ENCODE results near the gene PIN1. TPM values are rescaled to one million over a fixed set of nuclear protein-coding genes. Genes with fewer than 3 reads are reported as not detected.
A peak's percentile ranks its signal among the peaks of the same experiment; 100 is the strongest.
"Not testable (repeated sequence)": the region's sequence is repeated elsewhere in the genome, so short reads cannot be mapped to it uniquely, and the experiment has no call there.

PIN1 gene
- total and polyA plus RNA-seq, 5 donors from 2014 or later, result 72.0 to 135 (median 101) TPM

- Mint-ChIP-seq H3K4me3 (peak overlapping the region in 3 of 4 donors; percentile 91 to 95 (median 92)), H3K36me3 (peaks cover 13% of the 10 kb centered on the region), H3K27ac (peak overlapping the region in 2 of 3 donors; percentile 20 to 93), H3K4me1 (peaks cover 10 to 39% (median 20%) of the 10 kb centered on the region in 4 donors)
- Histone ChIP-seq H3K4me1 (ENCODE audit: control insufficient read depth, insufficient read depth, low read length, poor library complexity, severe bottlenecking) (peaks cover 16% of the 10 kb centered on the region), H3K4me3 (ENCODE audit: low read depth, low read length) (peak overlapping the region; percentile 66), H3K27ac (ENCODE audit: insufficient read depth, low read length, poor library complexity, severe bottlenecking) (peak overlapping the region; percentile 99)
- not testable (repeated sequence) for H3K9me3 Mint-ChIP-seq; ATAC-seq (ENCODE audit: low read depth in 2 of 2); H3K9me3 ChIP-seq (ENCODE audit: control insufficient read depth in 2 of 2, low read length in 2 of 2); DNase-seq; H3K27me3 Mint-ChIP-seq; H3K27me3 ChIP-seq (ENCODE audit: control insufficient read depth, insufficient read depth, low read length); H3K36me3 ChIP-seq (ENCODE audit: control insufficient read depth, insufficient read depth, low read length)
Observed at GRCh38 chr19:9820034-9820433, 15.1 kb upstream of the PIN1 start.

GRCh38 chr19:9823816-9824215 is 11.3 kb upstream of the PIN1 start:
- DNase-seq (no peak), ATAC-seq (ENCODE audit: low read depth in 2 of 2) (no peak)
- Histone ChIP-seq H3K9me3 (ENCODE audit: control insufficient read depth in 2 of 2, low read length in 2 of 2) (no peaks in the 10 kb centered on the region), H3K27me3 (ENCODE audit: control insufficient read depth, insufficient read depth, low read length) (no peaks in the 10 kb centered on the region), H3K4me1 (ENCODE audit: control insufficient read depth, insufficient read depth, low read length, poor library complexity, severe bottlenecking) (peaks cover 28% of the 10 kb centered on the region), H3K4me3 (ENCODE audit: low read depth, low read length) (no peak overlapping the region), H3K27ac (ENCODE audit: insufficient read depth, low read length, poor library complexity, severe bottlenecking) (no peak overlapping the region), H3K36me3 (ENCODE audit: control insufficient read depth, insufficient read depth, low read length) (no peaks in the 10 kb centered on the region)
- peaks cover 6 to 42% (median 22%) of the 10 kb centered on the region in 4 donors for H3K4me1 Mint-ChIP-seq
- peak overlapping the region in 1 of 3 donors; percentile 41 for H3K27ac Mint-ChIP-seq
- peaks cover 5% of the 10 kb centered on the region for H3K27me3 Mint-ChIP-seq
- no peaks in the 10 kb centered on the region for H3K9me3 Mint-ChIP-seq
- H3K36me3 Mint-ChIP-seq, result peaks cover 9% of the 10 kb centered on the region
- H3K4me3 Mint-ChIP-seq, result peak overlapping the region in 1 of 4 donors; percentile 85

GRCh38 chr19:9827289-9828238 is 7.6 kb upstream of the PIN1 start, which contains the start of gene UBL5:
UBL5 (plus strand) TSS chr19:9827918; CDS start chr19:9828338, 420 bp downstream.
- Mint-ChIP-seq H3K36me3 (peaks cover 9% of the 10 kb centered on the region), H3K4me1 (peaks cover 6 to 38% (median 24%) of the 10 kb centered on the region in 4 donors), H3K27ac (peak within 1 kb of the TSS; percentile 91 to 100 (median 100)), H3K4me3 (peak within 1 kb of the TSS; percentile 97 to 100 (median 99)), H3K9me3 (no peaks in the 10 kb centered on the region), H3K27me3 (peaks cover 5% of the 10 kb centered on the region)
- Histone ChIP-seq H3K9me3 (ENCODE audit: control insufficient read depth in 2 of 2, low read length in 2 of 2) (no peaks in the 10 kb centered on the region), H3K27me3 (ENCODE audit: control insufficient read depth, insufficient read depth, low read length) (no peaks in the 10 kb centered on the region), H3K4me3 (ENCODE audit: low read depth, low read length) (peak within 1 kb of the TSS; percentile 85), H3K36me3 (ENCODE audit: control insufficient read depth, insufficient read depth, low read length) (peaks cover 9% of the 10 kb centered on the region), H3K27ac (ENCODE audit: insufficient read depth, low read length, poor library complexity, severe bottlenecking) (peak within 1 kb of the TSS; percentile 76), H3K4me1 (ENCODE audit: control insufficient read depth, insufficient read depth, low read length, poor library complexity, severe bottlenecking) (peaks cover 27% of the 10 kb centered on the region)
- ATAC-seq (ENCODE audit: low read depth in 2 of 2) (peak; percentile 96 to 98), DNase-seq (peak; percentile 87 to 95 (median 89))

- no peak overlapping the region for H3K27ac ChIP-seq (ENCODE audit: insufficient read depth, low read length, poor library complexity, severe bottlenecking)
- Mint-ChIP-seq H3K36me3 (peaks cover 7% of the 10 kb centered on the region), H3K4me3 (peak overlapping the region; percentile 97 to 100 (median 99)), H3K27ac (peak overlapping the region; percentile 9 to 100 (median 91)), H3K9me3 (no peaks in the 10 kb centered on the region), H3K4me1 (peaks cover 6 to 35% (median 24%) of the 10 kb centered on the region in 4 donors), H3K27me3 (peaks cover 5% of the 10 kb centered on the region)
- H3K36me3 ChIP-seq (ENCODE audit: control insufficient read depth, insufficient read depth, low read length), result peaks cover 9% of the 10 kb centered on the region
- no peak for ATAC-seq (ENCODE audit: low read depth in 2 of 2)
- DNase-seq, result no peak
- H3K4me1 ChIP-seq (ENCODE audit: control insufficient read depth, insufficient read depth, low read length, poor library complexity, severe bottlenecking), result peaks cover 27% of the 10 kb centered on the region
- H3K9me3 ChIP-seq (ENCODE audit: control insufficient read depth in 2 of 2, low read length in 2 of 2), result no peaks in the 10 kb centered on the region
- H3K4me3 ChIP-seq (ENCODE audit: low read depth, low read length), result peak overlapping the region; percentile 85
- H3K27me3 ChIP-seq (ENCODE audit: control insufficient read depth, insufficient read depth, low read length), result no peaks in the 10 kb centered on the region
Observed at GRCh38 chr19:9828551-9829063, 6.5 kb upstream of the PIN1 start.

DNA sequence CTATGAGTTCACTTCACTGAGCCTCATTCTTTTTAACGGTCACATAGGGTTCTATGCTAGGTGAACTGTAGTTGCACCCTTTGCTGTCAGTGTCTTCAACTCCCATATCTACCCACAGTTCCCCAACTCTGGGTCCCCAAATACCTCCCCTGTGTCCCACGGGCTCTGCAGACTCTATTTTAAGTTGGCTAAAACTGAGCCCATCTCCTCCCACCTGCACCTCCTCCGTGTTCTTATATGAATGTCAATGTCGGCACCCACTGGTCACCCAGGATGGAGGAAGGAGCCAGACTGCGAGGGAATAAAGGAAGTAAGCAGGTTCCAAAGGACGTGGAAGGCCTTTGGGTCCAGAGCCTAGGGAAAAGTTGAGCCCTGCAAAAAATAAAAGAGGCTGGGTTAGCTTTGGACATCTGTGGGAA is 802 bp upstream of the PIN1 start:
- Mint-ChIP-seq H3K4me1 (peaks cover 5 to 33% (median 22%) of the 10 kb centered on the region in 4 donors), H3K36me3 (peaks cover 5% of the 10 kb centered on the region), H3K9me3 (no peaks in the 10 kb centered on the region), H3K27ac (peak overlapping the region; percentile 93 to 95 (median 94)), H3K4me3 (peak overlapping the region; percentile 94 to 99 (median 96)), H3K27me3 (no peaks in the 10 kb centered on the region)
- Histone ChIP-seq H3K4me3 (ENCODE audit: low read depth, low read length) (peak overlapping the region; percentile 29), H3K4me1 (ENCODE audit: control insufficient read depth, insufficient read depth, low read length, poor library complexity, severe bottlenecking) (peaks cover 19% of the 10 kb centered on the region), H3K27ac (ENCODE audit: insufficient read depth, low read length, poor library complexity, severe bottlenecking) (peak overlapping the region; percentile 77), H3K36me3 (ENCODE audit: control insufficient read depth, insufficient read depth, low read length) (peaks cover 28% of the 10 kb centered on the region), H3K9me3 (ENCODE audit: control insufficient read depth in 2 of 2, low read length in 2 of 2) (no peaks in the 10 kb centered on the region), H3K27me3 (ENCODE audit: control insufficient read depth, insufficient read depth, low read length) (no peaks in the 10 kb centered on the region)
- DNase-seq (no peak), ATAC-seq (ENCODE audit: low read depth in 2 of 2) (no peak)

- Histone ChIP-seq H3K4me1 (ENCODE audit: control insufficient read depth, insufficient read depth, low read length, poor library complexity, severe bottlenecking) (peaks cover 19% of the 10 kb centered on the region), H3K4me3 (ENCODE audit: low read depth, low read length) (peak overlapping the region; percentile 77), H3K9me3 (ENCODE audit: control insufficient read depth in 2 of 2, low read length in 2 of 2) (no peaks in the 10 kb centered on the region), H3K36me3 (ENCODE audit: control insufficient read depth, insufficient read depth, low read length) (peaks cover 33% of the 10 kb centered on the region), H3K27ac (ENCODE audit: insufficient read depth, low read length, poor library complexity, severe bottlenecking) (peak overlapping the region; percentile 63), H3K27me3 (ENCODE audit: control insufficient read depth, insufficient read depth, low read length) (no peaks in the 10 kb centered on the region)
- ATAC-seq (ENCODE audit: low read depth in 2 of 2) (peak in 1 of 2 donors; percentile 0), DNase-seq (no peak)
- Mint-ChIP-seq H3K9me3 (no peaks in the 10 kb centered on the region), H3K27ac (peak overlapping the region in 2 of 3 donors; percentile 73 to 85), H3K27me3 (no peaks in the 10 kb centered on the region), H3K4me1 (peaks cover 5 to 32% (median 16%) of the 10 kb centered on the region in 4 donors), H3K4me3 (peak overlapping the region; percentile 79 to 98 (median 93)), H3K36me3 (peaks cover 10% of the 10 kb centered on the region)
Observed at GRCh38 chr19:9835507-9835949, 410 bp downstream of the PIN1 start.

GRCh38 chr19:9836021-9836420 is 903 bp downstream of the PIN1 start:
- DNase-seq (no peak), ATAC-seq (ENCODE audit: low read depth in 2 of 2) (no peak)
- H3K4me3 Mint-ChIP-seq, result peak overlapping the region; percentile 79 to 98 (median 93)
- peaks cover 10% of the 10 kb centered on the region for H3K36me3 Mint-ChIP-seq
- peaks cover 19% of the 10 kb centered on the region for H3K4me1 ChIP-seq (ENCODE audit: control insufficient read depth, insufficient read depth, low read length, poor library complexity, severe bottlenecking)
- peak overlapping the region; percentile 63 for H3K27ac ChIP-seq (ENCODE audit: insufficient read depth, low read length, poor library complexity, severe bottlenecking)
- H3K4me3 ChIP-seq (ENCODE audit: low read depth, low read length), result peak overlapping the region; percentile 77
- H3K27me3 ChIP-seq (ENCODE audit: control insufficient read depth, insufficient read depth, low read length), result no peaks in the 10 kb centered on the region
- H3K27me3 Mint-ChIP-seq, result no peaks in the 10 kb centered on the region
- H3K9me3 ChIP-seq (ENCODE audit: control insufficient read depth in 2 of 2, low read length in 2 of 2), result no peaks in the 10 kb centered on the region
- H3K27ac Mint-ChIP-seq, result peak overlapping the region in 2 of 3 donors; percentile 73 to 85
- H3K9me3 Mint-ChIP-seq, result no peaks in the 10 kb centered on the region
- peaks cover 37% of the 10 kb centered on the region for H3K36me3 ChIP-seq (ENCODE audit: control insufficient read depth, insufficient read depth, low read length)
- H3K4me1 Mint-ChIP-seq, result peaks cover 5 to 34% (median 16%) of the 10 kb centered on the region in 4 donors
